ENCODE results near the gene CKLF.

Gene CKLF

DNA sequence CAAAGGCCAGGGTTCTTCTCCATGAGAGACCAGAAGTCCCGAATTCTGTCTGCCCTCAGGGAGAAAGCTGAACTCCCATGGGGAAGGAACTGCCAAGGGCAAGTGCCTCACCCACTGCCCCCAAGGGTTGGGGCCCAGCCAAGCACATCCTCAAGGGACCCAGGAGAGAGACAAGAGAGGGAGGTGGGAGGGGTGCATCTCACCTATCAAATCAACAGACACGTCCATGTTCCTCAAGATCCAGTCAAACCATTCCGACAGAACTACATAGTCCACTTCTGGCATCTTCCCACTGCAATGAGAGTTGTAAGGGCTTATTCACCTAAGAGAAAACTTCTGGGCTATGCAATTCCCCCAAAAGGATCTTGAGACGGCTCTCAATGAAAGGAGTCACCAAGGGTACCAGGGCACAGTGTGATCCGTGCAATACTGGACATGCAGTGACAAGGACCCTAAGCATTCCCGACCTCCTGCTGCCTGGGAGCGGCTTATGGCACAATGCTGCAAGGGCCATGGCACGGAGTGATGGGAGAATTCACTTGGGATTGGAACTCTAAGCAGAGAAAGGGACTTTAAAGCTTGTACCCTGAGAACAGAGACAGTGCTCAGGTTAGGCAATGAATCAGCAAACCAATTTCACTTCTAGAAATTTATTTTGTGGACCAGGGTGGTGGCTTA is 34.7 kb upstream of the CKLF start:
- DNase-seq (ENCODE audit: low read depth): no peak

DNA sequence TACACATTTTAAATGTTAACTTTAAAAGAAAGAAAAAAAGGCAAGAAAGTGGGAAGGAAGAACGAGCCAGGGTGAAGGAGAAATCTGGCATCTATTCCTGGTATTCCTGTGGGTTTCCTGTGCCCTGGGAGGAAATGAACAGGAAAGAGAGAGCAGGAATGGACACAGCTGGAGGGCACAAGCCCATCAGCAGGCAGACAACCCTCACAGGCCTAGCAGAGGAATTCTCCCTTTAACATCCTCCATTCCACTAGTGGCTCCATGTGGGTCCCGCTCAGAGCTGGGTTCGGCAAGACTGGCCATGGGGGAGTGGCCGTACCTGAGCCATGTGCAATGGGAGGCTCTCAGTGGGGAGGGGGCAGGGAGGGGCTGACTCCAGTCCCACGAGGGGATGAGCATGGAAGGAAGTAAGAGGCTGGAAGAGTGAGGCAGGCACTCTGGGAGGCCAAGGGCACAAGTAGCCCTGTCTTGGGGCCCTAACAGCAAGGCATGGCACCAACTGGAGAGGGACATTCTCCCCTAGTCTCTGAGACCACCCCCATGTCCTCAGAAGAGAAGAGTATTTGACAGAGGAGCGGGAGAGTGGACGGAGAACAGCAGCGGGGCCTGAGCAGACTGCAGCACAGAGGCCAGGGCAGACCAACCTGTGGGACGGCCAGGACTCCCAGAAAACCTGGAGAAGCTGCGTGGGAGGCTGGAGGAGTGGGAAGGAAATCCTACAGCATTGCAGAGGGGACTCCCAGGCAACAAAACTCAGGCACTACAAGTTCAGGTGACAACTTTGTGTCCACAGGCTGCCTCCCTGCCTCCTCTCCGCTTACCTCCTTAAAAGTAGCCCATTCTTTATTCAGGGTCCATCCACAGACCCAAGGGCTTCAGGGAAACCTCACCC is 32.6 kb upstream of the CKLF start:
- no peak for DNase-seq (ENCODE audit: low read depth)

DNA sequence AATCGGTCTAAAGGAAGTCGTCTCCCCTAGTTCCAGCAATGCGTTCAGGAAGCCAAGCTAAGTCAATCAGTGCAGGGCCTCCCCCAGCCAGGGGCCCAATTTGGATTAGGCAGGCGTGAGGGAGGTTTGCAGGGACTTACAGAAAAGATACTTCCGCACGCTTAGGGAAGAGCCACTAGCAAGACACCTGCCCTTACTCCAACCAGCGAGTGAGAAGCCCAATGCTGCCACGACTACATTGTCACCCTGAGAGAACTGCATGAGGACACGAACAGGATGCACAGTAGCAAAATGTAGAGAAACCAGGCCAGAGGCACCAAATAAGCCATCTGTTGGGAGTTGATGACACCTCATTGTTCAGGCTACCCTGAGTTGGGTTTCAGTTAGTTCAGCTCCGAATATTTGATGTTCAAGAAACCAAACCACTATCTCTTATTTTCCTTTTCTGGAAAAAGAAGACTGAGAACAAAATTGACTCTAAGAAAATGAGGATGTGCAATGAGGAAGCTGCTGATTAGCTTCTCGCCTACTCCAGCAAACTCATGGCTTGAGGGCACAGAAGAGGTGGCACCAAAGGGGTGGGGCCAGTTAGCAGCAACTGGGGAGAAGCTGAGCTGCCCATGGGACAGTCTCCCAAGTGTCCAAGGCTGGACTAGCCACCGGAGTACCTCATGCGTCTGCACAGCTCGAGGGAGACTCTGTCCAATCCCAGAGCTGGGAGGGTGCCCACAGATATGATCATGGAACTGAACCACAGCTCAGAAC is 31.8 kb upstream of the CKLF start:
- no peak for DNase-seq (ENCODE audit: low read depth)

DNA sequence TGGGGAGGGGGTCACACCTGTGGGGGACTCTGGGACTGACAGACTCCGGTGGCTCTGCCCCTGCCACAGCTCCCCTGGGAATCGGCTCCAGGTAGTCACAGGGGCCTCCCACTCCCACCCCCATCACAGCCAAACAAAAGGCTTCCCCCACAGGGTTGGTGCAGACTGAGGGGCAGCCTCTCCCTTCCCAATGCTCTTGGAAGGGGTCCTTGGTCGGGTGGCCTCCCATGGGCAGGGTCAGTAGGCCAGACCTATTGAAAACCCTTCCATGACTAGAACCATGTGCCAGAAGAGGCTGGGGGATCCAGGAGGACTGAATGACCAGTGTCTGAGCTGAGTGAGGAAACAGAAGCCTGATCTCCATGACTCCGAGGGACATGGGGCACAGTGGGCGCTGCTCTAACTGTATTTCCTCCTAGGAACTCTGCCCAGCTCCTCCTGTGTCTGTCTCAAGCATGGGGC is 31.1 kb upstream of the CKLF start:
- DNase-seq (ENCODE audit: low read depth): no peak

DNA sequence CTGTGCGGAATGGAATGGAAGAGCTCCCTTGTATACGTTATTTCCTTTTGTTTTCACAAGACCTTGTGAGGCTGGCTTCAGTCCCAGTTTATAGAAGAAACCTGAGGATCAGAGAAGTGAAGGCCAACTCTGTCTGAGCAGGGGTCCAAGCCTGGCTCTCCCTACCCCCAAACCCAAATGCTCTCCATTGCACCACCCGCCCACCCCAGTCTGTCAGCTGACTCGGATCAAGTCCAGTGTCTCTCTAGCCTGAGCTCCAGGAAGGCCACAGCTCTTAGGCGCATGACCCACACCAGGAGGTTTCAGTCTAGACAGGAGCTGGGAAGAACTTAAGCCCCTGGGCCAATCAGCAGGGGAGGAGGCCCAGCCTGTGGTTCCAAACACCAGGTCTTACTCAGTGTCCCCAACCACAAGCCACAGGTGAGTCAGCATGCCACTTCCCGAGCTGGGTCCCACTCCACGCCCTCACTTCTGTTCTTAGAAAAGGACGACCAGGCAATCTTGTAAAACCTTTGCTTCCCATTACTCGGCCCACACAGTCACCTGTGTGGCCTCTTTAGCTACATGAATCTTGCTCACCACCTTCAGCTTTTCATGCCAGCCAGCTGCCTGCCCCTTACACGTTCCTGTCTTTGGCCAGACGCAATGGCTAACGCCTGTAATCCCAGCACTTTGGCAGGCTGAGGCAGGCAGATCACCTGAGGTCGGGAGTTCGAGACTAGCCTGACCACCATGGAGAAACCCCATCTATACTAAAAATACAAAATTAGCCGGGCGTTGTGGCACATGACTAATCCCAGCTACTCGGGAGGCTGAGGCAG is 30.2 kb upstream of the CKLF start:
- DNase-seq (ENCODE audit: low read depth): peak; percentile 93

DNA sequence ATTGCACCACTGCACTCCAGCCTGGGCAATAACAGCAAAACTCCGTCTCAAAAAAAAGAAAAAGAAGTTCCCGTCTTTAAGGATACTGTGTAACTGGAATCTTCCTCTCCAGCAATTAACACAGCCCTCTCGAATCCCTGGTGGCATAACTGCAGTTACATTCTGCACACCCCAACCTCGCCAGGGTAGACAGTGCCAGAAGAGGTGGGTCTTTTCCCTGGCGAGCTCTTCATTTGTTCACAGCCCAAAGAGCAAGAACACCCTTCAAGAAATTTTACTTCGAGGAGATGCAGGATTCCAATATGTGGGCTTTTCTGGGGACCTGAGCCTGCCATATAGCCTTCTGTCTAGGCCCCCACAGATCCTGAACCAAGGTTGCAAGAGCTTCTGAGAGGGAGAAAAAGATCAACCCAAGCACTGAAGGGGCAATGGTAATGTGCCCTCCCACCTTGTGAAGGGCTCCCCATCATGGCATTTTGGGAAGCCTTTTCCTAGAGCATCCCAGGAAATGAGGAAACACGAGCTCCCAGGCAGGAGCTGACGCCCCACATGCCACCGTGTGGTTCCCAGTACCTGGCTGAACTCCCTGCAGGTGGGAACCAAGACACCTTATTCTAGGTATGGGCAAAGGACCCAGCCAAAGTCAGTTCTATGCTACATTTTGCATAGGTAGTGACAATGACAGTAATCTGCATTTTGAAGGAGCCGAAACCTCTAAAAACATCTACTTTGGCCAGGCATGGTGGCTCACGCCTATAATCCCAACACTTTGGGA is 29.4 kb upstream of the CKLF start:
- no peak for DNase-seq (ENCODE audit: low read depth)

DNA sequence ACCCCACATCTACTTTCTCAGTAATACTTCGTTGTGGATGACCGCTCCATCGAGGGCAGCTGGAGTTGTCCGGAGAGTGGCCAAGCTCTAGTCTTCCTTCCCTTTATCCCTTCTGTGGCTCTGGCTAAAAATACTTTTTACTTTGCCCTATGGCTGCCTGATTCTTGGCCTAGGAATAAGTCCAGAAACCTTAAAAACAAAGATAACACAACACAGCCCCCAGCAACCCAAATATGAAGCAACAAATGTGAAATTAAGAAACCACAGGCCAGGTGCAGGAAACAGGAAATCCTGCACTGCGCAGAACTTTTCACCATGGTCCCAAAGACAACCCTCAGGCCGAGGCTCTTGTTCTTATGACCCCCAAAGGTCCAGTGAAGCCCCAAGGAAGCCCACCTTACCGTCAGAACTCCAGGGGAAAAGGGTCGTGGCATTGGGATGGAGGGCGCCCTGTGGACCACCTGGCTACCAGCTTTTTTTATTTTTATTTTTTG is 28.5 kb upstream of the CKLF start:
- DNase-seq (ENCODE audit: low read depth): no peak

DNA sequence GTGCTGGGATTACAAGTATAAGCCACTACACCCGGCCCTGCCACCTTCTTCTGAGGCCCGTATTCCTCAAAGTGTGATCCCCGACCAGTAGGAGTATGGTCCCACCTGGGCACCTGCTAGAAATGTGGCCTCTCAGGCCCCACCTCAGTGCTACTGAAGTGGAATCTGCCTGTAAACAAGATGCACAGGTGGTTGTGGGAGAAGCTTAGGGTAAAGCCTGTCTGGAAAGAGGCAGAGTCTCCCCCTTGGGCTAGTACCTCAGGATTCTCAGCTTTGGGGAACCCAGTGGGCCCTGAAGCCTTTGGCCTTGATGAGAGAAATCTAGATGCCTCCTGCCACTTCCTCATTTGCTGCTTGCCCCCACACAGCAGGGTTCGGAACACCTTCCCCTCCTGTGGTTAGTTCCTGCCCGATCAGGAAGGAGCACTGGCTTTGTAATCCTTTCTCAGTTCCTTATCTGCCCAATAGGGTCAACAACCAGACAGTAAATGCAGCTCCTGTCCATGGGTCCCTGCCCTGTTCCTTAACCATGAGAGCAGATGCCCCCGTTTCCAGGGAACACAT is 27.7 kb upstream of the CKLF start:
- DNase-seq (ENCODE audit: low read depth): no peak

DNA sequence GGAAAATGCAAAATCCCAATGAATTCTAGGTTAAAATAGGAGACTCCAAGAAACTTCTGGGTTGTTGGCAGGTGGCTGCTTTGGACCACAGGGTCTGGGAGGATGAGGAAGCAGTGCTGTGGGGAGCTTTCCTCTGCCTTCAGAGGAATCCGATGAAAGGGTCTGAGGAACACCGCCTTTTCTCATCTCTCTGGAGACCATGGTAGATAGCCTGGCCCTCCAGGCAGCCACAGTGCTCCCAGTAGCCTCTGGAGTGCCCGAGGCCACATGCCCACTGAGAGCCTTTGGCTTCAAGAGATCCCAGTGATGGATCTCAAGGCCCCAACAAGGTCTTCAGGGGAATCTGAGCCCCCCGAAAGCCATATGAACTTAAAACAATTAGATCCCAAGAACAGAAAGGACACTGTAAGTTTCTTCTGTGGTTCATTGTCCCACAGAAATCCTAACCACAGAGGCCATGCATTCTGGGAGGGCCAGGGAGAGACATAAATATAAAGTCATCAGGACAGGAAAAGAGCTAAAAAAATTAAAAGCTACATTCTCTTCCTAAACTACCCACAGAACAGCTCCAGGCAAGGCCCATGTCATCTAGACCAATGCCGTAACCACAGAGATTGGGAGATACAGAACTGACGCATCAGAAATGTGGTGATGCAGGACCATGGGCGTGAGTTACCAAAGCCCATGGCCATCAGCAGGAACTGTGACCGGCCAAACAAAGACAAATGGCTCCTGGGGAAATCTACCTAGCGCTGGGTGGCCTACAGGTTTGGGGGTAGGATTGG is 26.8 kb upstream of the CKLF start:
- DNase-seq (ENCODE audit: low read depth): no peak

DNA sequence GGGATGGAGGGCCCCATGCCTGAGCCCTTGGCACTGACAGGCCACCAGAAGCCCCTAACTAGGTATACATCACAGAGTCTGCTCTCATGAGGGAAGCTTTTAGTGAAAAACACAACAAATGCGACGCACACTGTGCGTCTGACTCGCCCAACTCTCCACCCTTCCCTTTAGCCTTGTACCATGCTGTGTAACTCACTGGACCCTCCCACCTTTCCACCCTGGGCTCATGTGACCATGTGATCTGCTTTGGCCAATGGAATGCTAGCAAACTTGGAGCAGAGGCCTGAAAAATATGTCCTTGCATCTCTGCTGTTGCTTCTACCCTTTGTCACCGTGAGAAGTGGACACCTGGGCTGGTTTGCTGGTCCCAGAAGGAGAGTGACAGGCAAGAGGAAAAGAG is 24.1 kb upstream of the CKLF start:
- no peak for DNase-seq (ENCODE audit: low read depth)

DNA sequence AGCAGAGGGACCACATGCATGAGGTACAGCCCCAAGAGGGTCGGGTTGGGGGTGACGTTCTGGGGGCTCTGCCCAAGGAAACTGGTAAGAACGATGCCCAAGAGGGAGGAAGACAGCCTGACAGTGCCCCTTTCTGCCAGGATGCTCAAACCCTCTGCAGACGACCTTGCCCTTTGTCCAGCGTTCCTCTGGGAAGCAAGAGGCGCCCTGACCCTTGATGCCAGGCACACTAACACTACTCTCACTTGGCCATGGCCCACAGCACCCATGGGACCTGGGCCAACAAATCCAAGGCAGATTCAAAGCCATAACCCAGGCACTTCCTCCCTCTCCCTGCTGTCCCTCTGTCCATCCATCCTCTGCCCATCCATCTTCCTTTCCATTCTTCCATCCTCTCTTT is 22.9 kb upstream of the CKLF start:
- DNase-seq (ENCODE audit: low read depth): no peak

DNA sequence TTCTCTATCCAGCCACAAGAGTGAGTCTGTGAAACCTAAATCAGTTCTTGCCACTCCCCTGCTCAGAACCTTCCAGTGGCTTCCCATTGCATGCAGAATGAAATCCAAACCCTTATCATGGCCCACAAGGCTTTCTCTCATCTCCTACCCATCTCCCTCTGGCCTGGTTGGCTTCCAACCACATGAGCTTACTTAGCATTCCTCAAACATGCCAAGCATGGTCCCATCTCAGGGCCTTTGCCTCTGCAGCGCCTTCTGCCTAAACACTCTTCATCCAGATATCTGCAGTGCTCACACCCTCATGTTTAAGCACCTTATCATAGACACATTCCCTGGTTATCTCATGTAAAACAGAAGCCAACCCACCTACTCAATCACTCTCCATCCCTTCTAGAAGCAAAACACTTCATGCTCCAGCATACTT is 18.0 kb upstream of the CKLF start:
- DNase-seq (ENCODE audit: low read depth): no peak

DNA sequence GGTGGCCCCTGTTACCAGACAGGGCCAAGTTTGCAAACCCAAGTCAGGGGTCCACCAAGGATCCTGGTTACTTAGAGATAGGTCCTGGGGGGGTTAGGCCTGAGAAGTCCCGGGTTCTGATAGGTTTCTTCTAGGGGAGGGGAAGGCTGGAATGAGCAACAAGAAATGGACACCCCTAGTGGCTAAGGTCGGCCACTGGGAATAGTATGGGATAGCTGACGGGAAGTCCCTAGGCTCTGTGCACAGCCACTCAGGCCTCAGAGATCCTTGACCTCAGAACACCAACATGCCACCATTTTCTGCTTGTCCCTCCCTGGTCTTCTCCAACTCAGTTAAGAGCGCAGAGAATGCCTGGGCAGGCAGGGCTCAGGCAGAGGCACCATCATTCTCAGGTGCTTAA is 15.9 kb upstream of the CKLF start:
- no peak for DNase-seq (ENCODE audit: low read depth)

DNA sequence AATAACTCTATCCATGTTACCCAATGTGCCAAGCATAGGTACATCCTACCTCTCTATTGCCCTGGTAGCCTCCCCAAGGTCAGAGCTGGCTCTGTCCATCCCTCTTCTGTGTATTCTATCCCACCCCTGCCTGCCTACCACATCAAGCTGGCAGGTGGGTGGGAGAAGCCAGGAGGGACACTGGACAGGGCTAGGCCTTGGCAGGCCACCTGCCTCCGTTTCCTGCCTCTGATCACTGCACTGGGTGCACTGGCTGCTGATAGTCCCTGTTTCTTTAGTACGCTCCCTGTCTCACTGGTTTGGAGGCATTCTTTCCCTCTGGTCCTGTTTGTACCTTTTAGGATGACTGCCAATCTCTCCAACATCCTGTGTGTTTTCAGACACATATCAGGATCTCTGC is 15.1 kb upstream of the CKLF start:
- no peak for DNase-seq (ENCODE audit: low read depth)

DNA sequence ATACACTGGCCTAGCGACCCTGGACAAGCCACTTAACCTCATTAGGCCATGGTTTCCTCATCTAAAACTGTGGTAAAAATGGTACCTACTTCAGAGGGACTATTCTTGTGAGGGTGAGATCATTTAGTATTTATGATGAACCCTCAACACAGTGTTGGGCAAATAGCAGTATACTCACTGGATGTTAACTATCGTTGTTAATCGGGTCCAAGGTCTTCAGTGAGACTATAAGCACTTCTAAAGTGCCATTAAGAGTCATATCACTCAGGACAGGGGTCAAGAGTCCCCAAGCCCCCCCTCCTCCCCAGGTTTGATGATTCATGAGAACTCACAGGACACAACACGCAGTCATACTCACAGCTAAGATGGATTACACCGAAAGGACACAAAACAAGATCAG is 13.5 kb upstream of the CKLF start:
- no peak for DNase-seq (ENCODE audit: low read depth)

DNA sequence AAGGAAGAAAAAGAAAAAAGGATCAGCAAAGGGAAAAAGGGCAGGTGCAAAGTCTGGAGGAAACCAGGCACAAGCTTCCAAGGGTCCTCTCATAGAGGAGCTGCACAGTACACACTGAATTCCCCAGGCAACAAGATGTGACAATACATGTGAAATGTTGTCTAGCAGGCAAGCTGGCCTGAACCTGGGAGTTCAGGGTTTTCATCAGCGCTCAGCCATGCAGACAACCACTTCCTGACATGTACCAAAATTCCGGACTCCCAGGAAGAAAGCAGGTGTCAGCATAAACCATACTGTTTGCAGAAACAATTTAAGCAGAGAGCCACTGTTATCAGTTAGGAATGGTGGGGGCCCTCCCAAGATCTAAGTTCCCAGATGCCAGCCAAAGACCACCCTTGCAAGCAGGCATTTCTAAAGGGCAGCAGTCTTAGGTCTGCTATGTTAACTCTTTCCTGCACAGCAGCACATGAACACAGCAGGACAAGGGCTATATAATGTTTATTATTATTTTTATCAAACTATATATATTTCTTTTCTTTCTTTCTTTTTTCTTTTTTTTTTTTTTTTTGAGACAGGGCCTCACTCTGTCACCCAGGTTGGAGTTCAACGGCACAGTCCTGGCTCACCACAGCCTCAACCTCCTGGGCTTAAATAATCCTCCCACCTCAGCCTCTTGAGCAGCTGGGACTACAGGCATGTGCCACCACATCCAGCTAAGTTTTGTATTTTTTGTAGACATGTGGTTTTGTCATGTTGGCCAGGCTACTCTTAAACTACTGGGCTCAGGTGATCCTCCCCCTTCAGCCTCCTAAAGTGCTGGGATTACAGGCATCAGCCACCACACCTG is 12.5 kb upstream of the CKLF start:
- peak; percentile 54 for DNase-seq (ENCODE audit: low read depth)

DNA sequence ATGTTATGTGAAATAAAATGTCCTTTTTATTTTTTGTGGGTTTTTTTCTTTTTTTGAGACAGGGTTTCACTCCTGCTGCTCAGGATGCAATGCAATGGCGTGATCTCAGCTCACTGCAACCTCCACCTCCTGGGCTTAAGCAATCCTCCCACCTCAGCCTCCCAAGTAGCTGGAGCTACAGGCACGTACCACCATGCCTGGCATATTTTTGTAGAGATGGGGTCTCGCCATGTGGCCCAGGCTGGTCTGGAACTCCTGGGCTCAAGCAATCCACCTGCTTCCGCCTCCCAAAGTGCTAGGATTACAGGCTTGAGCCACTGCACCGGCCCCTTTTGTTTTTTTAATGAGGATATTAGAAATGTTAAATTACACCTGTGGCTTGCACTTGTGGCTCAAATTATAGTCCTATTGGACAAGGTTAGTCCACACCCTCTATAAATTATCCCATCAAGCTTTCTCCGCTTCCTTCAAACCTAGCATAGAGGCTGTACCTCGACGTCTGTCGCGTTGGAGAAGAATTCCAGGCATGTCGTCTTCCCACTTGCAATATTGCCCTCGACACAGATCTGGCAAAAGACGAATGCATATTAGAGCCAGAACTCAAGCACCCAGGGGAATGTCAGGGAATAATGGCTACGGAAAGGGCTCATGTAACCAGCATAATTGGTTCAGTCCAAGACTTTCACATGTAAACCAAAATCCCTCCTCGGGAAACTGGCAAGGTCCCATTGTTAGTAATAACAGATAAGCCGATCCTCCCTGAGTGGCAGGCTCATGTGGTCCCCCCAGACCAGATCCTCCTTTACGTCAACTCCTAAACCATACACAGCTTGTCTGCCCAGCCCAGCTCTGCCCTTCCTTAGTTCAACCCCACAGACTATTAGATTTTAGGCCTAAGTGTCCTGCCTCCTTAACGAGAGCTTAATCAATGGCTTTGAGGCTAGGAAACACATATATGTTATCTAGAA is 10.7 kb upstream of the CKLF start:
- no peak for DNase-seq (ENCODE audit: low read depth)

DNA sequence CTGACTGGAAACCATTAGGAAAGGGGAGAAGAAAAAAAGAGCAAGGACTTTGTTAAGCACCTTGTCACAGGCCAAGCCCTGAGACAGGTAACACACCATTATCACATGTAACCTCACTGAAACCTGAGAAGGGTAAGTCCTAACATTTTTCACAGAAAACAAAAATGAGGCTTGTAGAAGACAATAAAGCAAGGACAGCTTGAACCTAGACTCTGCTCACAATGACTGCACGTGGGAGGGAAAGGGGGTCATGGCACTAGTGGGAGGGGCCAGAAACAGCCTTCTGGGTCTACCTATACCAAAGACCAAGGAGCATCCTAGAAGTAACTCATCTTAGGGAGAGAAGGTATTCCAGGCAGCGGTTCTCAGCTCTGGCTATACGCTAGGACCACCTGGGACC is 10.0 kb upstream of the CKLF start:
- DNase-seq (ENCODE audit: low read depth): no peak

Measured in iris pigment epithelial cell (primary cell).